ENCODE results near the gene NKX2-2.
"Not testable (repeated sequence)": the region's sequence is repeated elsewhere in the genome, so short reads cannot be mapped to it uniquely, and the experiment has no call there.

The NKX2-2 gene

GRCh38 chr20:21490105-21490504 is 23.8 kb downstream of the NKX2-2 start:
- no peaks in the 10 kb centered on the region for H3K36me3 ChIP-seq (ENCODE audit: control insufficient read depth, insufficient read depth, low read length)
- H3K4me1 ChIP-seq (ENCODE audit: control insufficient read depth, insufficient read depth, low read length, poor library complexity, severe bottlenecking), result no peaks in the 10 kb centered on the region
- WGBS, 2 experiments (ENCODE audit: insufficient coverage in 2 of 2), result 76% methylated on average over 2 of the region's 2 CpGs
- no peak overlapping the region for H3K27ac ChIP-seq (ENCODE audit: low read depth, low read length, severe bottlenecking)
- no peak overlapping the region for H3K4me3 ChIP-seq (ENCODE audit: extremely low read depth, insufficient read depth, low read length, poor library complexity, severe bottlenecking)
- H3K9me3 ChIP-seq (ENCODE audit: control insufficient read depth, low read length), result no peaks in the 10 kb centered on the region

- no CpG with 5 or more reads among the region's 2 CpGs for WGBS, 2 experiments (ENCODE audit: insufficient coverage in 2 of 2)
- H3K27ac ChIP-seq (ENCODE audit: low read depth, low read length, severe bottlenecking); H3K4me3 ChIP-seq (ENCODE audit: extremely low read depth, insufficient read depth, low read length, poor library complexity, severe bottlenecking); H3K9me3 ChIP-seq (ENCODE audit: control insufficient read depth, low read length); H3K36me3 ChIP-seq (ENCODE audit: control insufficient read depth, insufficient read depth, low read length); H3K4me1 ChIP-seq (ENCODE audit: control insufficient read depth, insufficient read depth, low read length, poor library complexity, severe bottlenecking): not testable (repeated sequence)
Observed at GRCh38 chr20:21480144-21480543, 33.7 kb downstream of the NKX2-2 start.

- no peak overlapping the region for H3K27ac ChIP-seq (ENCODE audit: low read depth, low read length, severe bottlenecking)
- H3K4me3 ChIP-seq (ENCODE audit: extremely low read depth, insufficient read depth, low read length, poor library complexity, severe bottlenecking), result no peak overlapping the region
- no peaks in the 10 kb centered on the region for H3K9me3 ChIP-seq (ENCODE audit: control insufficient read depth, low read length)
- H3K4me1 ChIP-seq (ENCODE audit: control insufficient read depth, insufficient read depth, low read length, poor library complexity, severe bottlenecking), result no peaks in the 10 kb centered on the region
- no peaks in the 10 kb centered on the region for H3K36me3 ChIP-seq (ENCODE audit: control insufficient read depth, insufficient read depth, low read length)
Observed at GRCh38 chr20:21465799-21466198, 48.1 kb downstream of the NKX2-2 start.

DNA sequence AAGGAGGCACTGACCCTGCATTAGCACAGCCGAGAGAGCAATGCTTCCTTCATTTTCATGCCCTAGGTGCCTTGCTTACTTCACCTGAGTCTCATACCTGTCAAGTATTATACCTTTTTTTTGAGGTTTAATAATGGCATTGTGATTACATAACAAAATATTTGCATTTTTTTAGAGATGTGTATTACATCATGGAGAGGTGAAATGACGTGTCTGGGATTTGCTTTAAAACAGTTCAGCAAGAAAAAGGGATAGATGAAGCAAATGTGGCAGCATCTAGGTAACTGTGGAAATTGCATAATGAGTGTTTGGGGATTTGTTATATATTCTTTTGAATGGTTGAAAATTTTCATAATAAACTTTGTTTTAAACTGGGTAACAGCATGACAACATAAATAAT is 48.9 kb downstream of the NKX2-2 start:
- WGBS, 2 experiments (ENCODE audit: insufficient coverage in 2 of 2), result 83 to 90% methylated on average over 2 of the region's 2 CpGs
- H3K9me3 ChIP-seq (ENCODE audit: control insufficient read depth, low read length), result no peaks in the 10 kb centered on the region
- no peaks in the 10 kb centered on the region for H3K36me3 ChIP-seq (ENCODE audit: control insufficient read depth, insufficient read depth, low read length)
- H3K27ac ChIP-seq (ENCODE audit: low read depth, low read length, severe bottlenecking), result no peak overlapping the region
- no peaks in the 10 kb centered on the region for H3K4me1 ChIP-seq (ENCODE audit: control insufficient read depth, insufficient read depth, low read length, poor library complexity, severe bottlenecking)
- H3K4me3 ChIP-seq (ENCODE audit: extremely low read depth, insufficient read depth, low read length, poor library complexity, severe bottlenecking), result no peak overlapping the region
